Mononuclear cell (primary cell): ENCODE results near the gene RNF121. TPM values are rescaled to one million over a fixed set of nuclear protein-coding genes. Genes with fewer than 3 reads are reported as not detected.

Source experiments
- H3K27me3 ChIP-seq: 2 replicates; pipeline ENCODE4 v1.6.0; 2011; ENCODE audit warnings: low read length, control low read depth; ENCODE audit not compliant: insufficient read depth
- H3K4me1 ChIP-seq: 2 replicates; pipeline ENCODE4 v1.5.1; 2011; ENCODE audit warnings: mild to moderate bottlenecking, low read length, control low read depth; ENCODE audit not compliant: insufficient read depth
- H3K4me3 ChIP-seq: 2 replicates; pipeline ENCODE4 v1.5.1; 2011; ENCODE audit warnings: mild to moderate bottlenecking, low read length, moderate library complexity
- H3K9me3 ChIP-seq: 2 replicates; pipeline ENCODE4 v1.5.1; 2011; ENCODE audit warnings: low read depth, mild to moderate bottlenecking, control low read depth, low read length
- total RNA-seq: library from RNA; depleted of rRNA; stranded (reverse); fragments of >200 nt; gene quantifications from one replicate; pipeline ENCODE4 v1.2.3, GENCODE V29; 2012

The RNF121 gene
- total RNA-seq, 1 donor: 3.0 TPM

GRCh38 chr11:71927820-71928736 is 768 bp upstream of the RNF121 start, which contains the start of gene XNDC1N:
XNDC1N (minus strand) TSS chr11:71928594; CDS start chr11:71923353, 5,241 bp downstream.
- Histone ChIP-seq H3K4me1 (peaks cover 26% of the 10 kb centered on the region), H3K27me3 (no peaks in the 10 kb centered on the region), H3K4me3 (peak within 1 kb of the TSS; percentile 72), H3K9me3 (no peaks in the 10 kb centered on the region)

GRCh38 chr11:71929491-71929890 is 645 bp downstream of the RNF121 start:
- Histone ChIP-seq H3K27me3 (no peaks in the 10 kb centered on the region), H3K4me1 (peaks cover 29% of the 10 kb centered on the region), H3K9me3 (no peaks in the 10 kb centered on the region), H3K4me3 (peak overlapping the region; percentile 72)

GRCh38 chr11:71930556-71931244 is 1.9 kb downstream of the RNF121 start:
- H3K4me3 ChIP-seq: no peak overlapping the region

GRCh38 chr11:71931245-71931602 is 2.4 kb downstream of the RNF121 start:
- Histone ChIP-seq H3K4me1 (peaks cover 29% of the 10 kb centered on the region), H3K27me3 (no peaks in the 10 kb centered on the region), H3K4me3 (no peak overlapping the region), H3K9me3 (no peaks in the 10 kb centered on the region)

More at GRCh38 chr11:71930556-71931244, 1.9 kb downstream of the RNF121 start:
- H3K4me1 ChIP-seq: peaks cover 29% of the 10 kb centered on the region
- no peaks in the 10 kb centered on the region for H3K27me3 ChIP-seq
- H3K9me3 ChIP-seq: no peaks in the 10 kb centered on the region

- no peaks in the 10 kb centered on the region for H3K9me3 ChIP-seq
- peaks cover 19% of the 10 kb centered on the region for H3K4me1 ChIP-seq
- no peaks in the 10 kb centered on the region for H3K27me3 ChIP-seq
- no peak overlapping the region for H3K4me3 ChIP-seq
Observed at GRCh38 chr11:71933141-71933933, 4.5 kb downstream of the RNF121 start.

GRCh38 chr11:71934213-71934612 is 5.4 kb downstream of the RNF121 start:
- Histone ChIP-seq H3K4me3 (no peak overlapping the region), H3K9me3 (no peaks in the 10 kb centered on the region), H3K4me1 (peaks cover 17% of the 10 kb centered on the region), H3K27me3 (no peaks in the 10 kb centered on the region)

GRCh38 chr11:71935338-71935925 is 6.6 kb downstream of the RNF121 start:
- Histone ChIP-seq H3K4me1 (peaks cover 5% of the 10 kb centered on the region), H3K9me3 (no peaks in the 10 kb centered on the region), H3K4me3 (no peak overlapping the region), H3K27me3 (no peaks in the 10 kb centered on the region)

GRCh38 chr11:71936825-71937224 is 8.0 kb downstream of the RNF121 start:
- Histone ChIP-seq H3K9me3 (no peaks in the 10 kb centered on the region), H3K27me3 (no peaks in the 10 kb centered on the region), H3K4me1 (peaks cover 4% of the 10 kb centered on the region), H3K4me3 (no peak overlapping the region)

GRCh38 chr11:71937826-71938225 is 9.0 kb downstream of the RNF121 start:
- H3K9me3 ChIP-seq: no peaks in the 10 kb centered on the region
- H3K27me3 ChIP-seq: no peaks in the 10 kb centered on the region
- peaks cover 4% of the 10 kb centered on the region for H3K4me1 ChIP-seq
- no peak overlapping the region for H3K4me3 ChIP-seq

GRCh38 chr11:71940561-71941219 is 11.8 kb downstream of the RNF121 start:
- Histone ChIP-seq H3K9me3 (no peaks in the 10 kb centered on the region), H3K27me3 (no peaks in the 10 kb centered on the region), H3K4me1 (no peaks in the 10 kb centered on the region), H3K4me3 (no peak overlapping the region)

- Histone ChIP-seq H3K9me3 (no peaks in the 10 kb centered on the region), H3K27me3 (no peaks in the 10 kb centered on the region), H3K4me3 (no peak overlapping the region), H3K4me1 (no peaks in the 10 kb centered on the region)
Observed at GRCh38 chr11:71946144-71946571, 17.3 kb downstream of the RNF121 start.

GRCh38 chr11:71947498-71947897 is 18.7 kb downstream of the RNF121 start:
- no peak overlapping the region for H3K4me3 ChIP-seq
- no peaks in the 10 kb centered on the region for H3K27me3 ChIP-seq
- H3K9me3 ChIP-seq: no peaks in the 10 kb centered on the region
- H3K4me1 ChIP-seq: no peaks in the 10 kb centered on the region

GRCh38 chr11:71948314-71949027 is 19.6 kb downstream of the RNF121 start:
- H3K27me3 ChIP-seq: no peaks in the 10 kb centered on the region
- no peaks in the 10 kb centered on the region for H3K4me1 ChIP-seq
- H3K4me3 ChIP-seq: no peak overlapping the region
- H3K9me3 ChIP-seq: no peaks in the 10 kb centered on the region

- Histone ChIP-seq H3K27me3 (no peaks in the 10 kb centered on the region), H3K4me3 (no peak overlapping the region), H3K4me1 (no peaks in the 10 kb centered on the region), H3K9me3 (no peaks in the 10 kb centered on the region)
Observed at GRCh38 chr11:71949034-71949433, 20.2 kb downstream of the RNF121 start.
